HepG2 (cell line): ENCODE data around the gene ENO1. TPM values are rescaled to one million over a fixed set of nuclear protein-coding genes. Genes with fewer than 3 reads are reported as not detected.
A peak's percentile ranks its signal among the peaks of the same experiment; 100 is the strongest.

Experiments
- E2F5 ChIP-seq: sonication (generic); formaldehyde crosslinking; conservative IDR thresholded peaks from 2 replicates; pipeline ENCODE4 v1.4.0; 2020; ENCODE audit warnings: missing genetic modification reagents
- FOSL1 ChIP-seq: sonication (generic); formaldehyde crosslinking; IDR thresholded peaks from 2 replicates; pipeline ENCODE4 v1.9.0; 2021; ENCODE audit warnings: missing genetic modification reagents, borderline replicate concordance
- GABPB1 ChIP-seq: IDR thresholded peaks from 2 replicates; pipeline ENCODE4 v1.6.1; 2016; ENCODE audit warnings: mild to moderate bottlenecking, missing genetic modification reagents, moderate library complexity, missing compliant biosample characterization
- HMGA1 ChIP-seq: sonication (generic); formaldehyde crosslinking; conservative IDR thresholded peaks from 2 replicates; pipeline ENCODE4 v1.4.0; 2020; ENCODE audit warnings: missing genetic modification reagents
- MAF1 ChIP-seq: sonication (generic); formaldehyde crosslinking; IDR thresholded peaks from 2 replicates; pipeline ENCODE4 v1.5.0; 2020; ENCODE audit warnings: missing genetic modification reagents, borderline replicate concordance
- MXD4 ChIP-seq: IDR thresholded peaks from 2 replicates; pipeline ENCODE4 v1.6.1; 2016; ENCODE audit warnings: mild to moderate bottlenecking, missing biosample characterization, missing genetic modification reagents
- PAF1 ChIP-seq: IDR thresholded peaks from 2 replicates; pipeline ENCODE4 v1.6.1; 2016; ENCODE audit warnings: missing genetic modification reagents, missing compliant biosample characterization
- POLR2AphosphoS5 ChIP-seq: IDR thresholded peaks from 2 replicates; pipeline ENCODE4 v1.6.1; 2012; ENCODE audit warnings: low read depth, low read length
- POLR2G ChIP-seq: fragments of 200-400 bp; formaldehyde crosslinking; IDR thresholded peaks from 2 replicates; pipeline ENCODE4 v1.6.1; 2018; ENCODE audit warnings: mild to moderate bottlenecking, low read depth, low read length, moderate library complexity
- RBM22 ChIP-seq: fragments of 200-400 bp; formaldehyde crosslinking; optimal IDR thresholded peaks from 2 replicates; pipeline ENCODE3; 2017; ENCODE audit warnings: mild to moderate bottlenecking, low read length, moderate library complexity
- SAP130 ChIP-seq: IDR thresholded peaks from 2 replicates; pipeline ENCODE4 v1.6.1; 2016; ENCODE audit warnings: low read depth
- SMAD9 ChIP-seq: sonication (generic); formaldehyde crosslinking; IDR thresholded peaks from 2 replicates; pipeline ENCODE4 v1.5.1; 2020; ENCODE audit warnings: mild to moderate bottlenecking, missing genetic modification reagents
- SNAPC2 ChIP-seq: sonication (generic); formaldehyde crosslinking; IDR thresholded peaks from 2 replicates; pipeline ENCODE4 v1.8.1; 2022; ENCODE audit warnings: mild to moderate bottlenecking, missing genetic modification reagents
- SP2 ChIP-seq: sonication (generic); formaldehyde crosslinking; IDR thresholded peaks from 2 replicates; pipeline ENCODE4 v1.5.1; 2020; ENCODE audit warnings: mild to moderate bottlenecking, missing genetic modification reagents
- TBP ChIP-seq: sonication (generic); formaldehyde crosslinking; IDR thresholded peaks from 2 replicates; pipeline ENCODE4 v1.5.0; 2020; ENCODE audit warnings: missing genetic modification reagents
- THYN1 ChIP-seq: sonication (generic); formaldehyde crosslinking; IDR thresholded peaks from 2 replicates; pipeline ENCODE4 v1.8.1; 2023; ENCODE audit warnings: low read depth, mild to moderate bottlenecking, moderate library complexity, missing genetic modification reagents, borderline replicate concordance
- ZBTB34 ChIP-seq: sonication (generic); formaldehyde crosslinking; IDR thresholded peaks from 2 replicates; pipeline ENCODE4 v1.8.0; 2022; ENCODE audit warnings: mild to moderate bottlenecking, missing genetic modification reagents
- ZGPAT ChIP-seq: IDR thresholded peaks from 2 replicates; pipeline ENCODE4 v1.6.1; 2016; ENCODE audit warnings: mild to moderate bottlenecking
- ZNF510 ChIP-seq: sonication (generic); formaldehyde crosslinking; IDR thresholded peaks from 2 replicates; pipeline ENCODE4 v1.4.0; 2020; ENCODE audit warnings: low read depth, mild to moderate bottlenecking, missing genetic modification reagents
- ZNF687 ChIP-seq: sonication (generic); formaldehyde crosslinking; IDR thresholded peaks from 2 replicates; pipeline ENCODE4 v1.5.1; 2020; ENCODE audit warnings: mild to moderate bottlenecking, missing genetic modification reagents, moderate library complexity
- ZNF746 ChIP-seq: sonication (generic); formaldehyde crosslinking; IDR thresholded peaks from 2 replicates; pipeline ENCODE4 v1.8.0; 2022; ENCODE audit warnings: mild to moderate bottlenecking, missing genetic modification reagents
- ZNF775 ChIP-seq: sonication (generic); formaldehyde crosslinking; IDR thresholded peaks from 2 replicates; pipeline ENCODE4 v1.4.0; 2020; ENCODE audit warnings: missing genetic modification reagents, mild to moderate bottlenecking, moderate library complexity, borderline replicate concordance
- polyA plus RNA-seq, 8 experiments: library from polyadenylated mRNA; depleted of rRNA in 3 of 8; stranded (reverse) in 7 of 8; unstranded in 1 of 8; fragments of >200 nt; fragmentation: Illumina TruSeq in 4 of 8; extraction: Trizol in 4 of 8; gene quantifications; 2 replicates each; pipeline versions ENCODE4 v1.2.1 to v1.2.3, GENCODE V29; 2011 to 2016; ENCODE audit warnings: low read depth in 4 of 8, missing spikeins in 1 of 8, mixed read lengths in 1 of 8; ENCODE audit not compliant: insufficient read depth in 1 of 8
- total RNA-seq, 5 experiments: library from RNA; depleted of rRNA; stranded (reverse); fragments of >200 nt; fragmentation: Illumina TruSeq; extraction: Trizol; gene quantifications; 2 replicates each; pipeline ENCODE4 v1.2.3, GENCODE V29; 2016; ENCODE audit warnings: low read depth in 1 of 5

The ENO1 gene
- total and polyA plus RNA-seq, 2 of the 13 experiments (the other 11 are each of a cell fraction or from before 2014, with no cell fraction given), result 1,559 to 3,103 TPM

- 0 out of 2 replicates have a peak, but pooled peaks have one; percentile 8 for TF ChIP-seq ZNF687 (CRISPR knock-in tag)
- TF ChIP-seq POLR2AphosphoS5, result peak; percentile 54
- peak; percentile 57; the same call in 1 of the 2 replicates for TF ChIP-seq POLR2G
- no peak for TF ChIP-seq ZBTB34 (CRISPR knock-in tag)
- TF ChIP-seq SNAPC2 (CRISPR knock-in tag), result 0 out of 2 replicates have a peak, but pooled peaks have one; percentile 15
- TF ChIP-seq ZGPAT (CRISPR knock-in tag), result peak; percentile 4; the same call in 1 of the 2 replicates
- TF ChIP-seq PAF1 (CRISPR knock-in tag), result peak; percentile 56; the same call in 1 of the 2 replicates
- no peak for TF ChIP-seq GABPB1 (CRISPR knock-in tag)
- TF ChIP-seq SMAD9 (CRISPR knock-in tag), result no peak
- no peak for TF ChIP-seq MAF1 (CRISPR knock-in tag)
- no peak for TF ChIP-seq TBP (CRISPR knock-in tag)
- no peak for TF ChIP-seq E2F5 (CRISPR knock-in tag)
- 0 out of 2 replicates have a peak, but pooled peaks have one; percentile 1 for TF ChIP-seq SAP130 (CRISPR knock-in tag)
- no peak for TF ChIP-seq THYN1 (CRISPR knock-in tag)
- TF ChIP-seq MXD4 (CRISPR knock-in tag), result no peak
- no peak for TF ChIP-seq SP2 (CRISPR knock-in tag)
- no peak for TF ChIP-seq FOSL1 (CRISPR knock-in tag)
- no peak for TF ChIP-seq ZNF510
- TF ChIP-seq RBM22, result peak; percentile 85
- no peak for TF ChIP-seq ZNF775 (CRISPR knock-in tag)
- TF ChIP-seq HMGA1 (CRISPR knock-in tag), result no peak
- TF ChIP-seq ZNF746 (CRISPR knock-in tag), result no peak
Measured at GRCh38 chr1:8874230-8875201, 4.0 kb downstream of the ENO1 start (continued).
